GM18505 (cell line): ENCODE data around the gene NDUFA6.
"Not testable (repeated sequence)": the region's sequence is repeated elsewhere in the genome, so short reads cannot be mapped to it uniquely, and the experiment has no call there.

Experiments
- ATAC-seq: cut with Tn5 transposase; IDR thresholded peaks from one replicate; pipeline ENCODE4 v1.9.1; 2021; ENCODE audit not compliant: unreplicated experiment
- POLR2A ChIP-seq: IDR thresholded peaks from 4 replicates; pipeline ENCODE4 v1.6.1; 2011; ENCODE audit warnings: borderline replicate concordance; ENCODE audit not compliant: insufficient read depth, insufficient read length; ENCODE audit errors: extremely low read depth

Gene NDUFA6

GRCh38 chr22:42080287-42080686 is 10.3 kb downstream of the NDUFA6 start:
- TF ChIP-seq POLR2A, result no peak
- ATAC-seq, result no peak

- ATAC-seq, result peak; percentile 75
- peak; percentile 70 for TF ChIP-seq POLR2A
Measured at GRCh38 chr22:42079319-42080251, 11.0 kb downstream of the NDUFA6 start, which contains the start of gene SMDT1. SMDT1 (plus strand) TSS chr22:42079700; CDS start chr22:42079769, 69 bp downstream.

- ATAC-seq, result peak; percentile 1
- no peak for TF ChIP-seq POLR2A
Measured at GRCh38 chr22:42078469-42079318, 11.9 kb downstream of the NDUFA6 start.

GRCh38 chr22:42077486-42078125 is 13.0 kb downstream of the NDUFA6 start:
- ATAC-seq, result no peak
- no peak for TF ChIP-seq POLR2A

GRCh38 chr22:42076764-42077485 is 13.6 kb downstream of the NDUFA6 start:
- ATAC-seq, result no peak

GRCh38 chr22:42074846-42075676 is 15.5 kb downstream of the NDUFA6 start:
- TF ChIP-seq POLR2A, result no peak
- ATAC-seq, result no peak

More at GRCh38 chr22:42076764-42077485, 13.6 kb downstream of the NDUFA6 start:
- no peak for TF ChIP-seq POLR2A

GRCh38 chr22:42074132-42074811 is 16.3 kb downstream of the NDUFA6 start, which contains the start of gene PHETA2:
PHETA2 (plus strand) TSS chr22:42074248; CDS start chr22:42077294, 3,046 bp downstream.
- no peak for ATAC-seq
- no peak for TF ChIP-seq POLR2A

GRCh38 chr22:42073621-42074041 is 16.9 kb downstream of the NDUFA6 start:
- no peak for ATAC-seq
- TF ChIP-seq POLR2A, result no peak

- TF ChIP-seq POLR2A, result no peak
- ATAC-seq, result no peak
Measured at GRCh38 chr22:42072606-42073330, 17.8 kb downstream of the NDUFA6 start.

GRCh38 chr22:42071508-42071907 is 19.1 kb downstream of the NDUFA6 start:
- not testable (repeated sequence) for ATAC-seq
